K562 (cell line): ENCODE measurements around the gene ZKSCAN5. TPM values are rescaled to one million over a fixed set of nuclear protein-coding genes. Genes with fewer than 3 reads are reported as not detected.

ENCODE experiments used
- CEBPZ ChIP-seq: fragments of 150-350 bp; IDR thresholded peaks from 2 replicates; pipeline ENCODE4 v1.6.1; 2014; ENCODE audit warnings: low read depth, mild to moderate bottlenecking, low read length, borderline replicate concordance
- CHD4 ChIP-seq: fragments of 200-600 bp; sonication (generic); IDR thresholded peaks from 3 replicates; pipeline ENCODE4 v1.6.1; 2012; ENCODE audit warnings: low read depth, mild to moderate bottlenecking, mixed read lengths, low read length, inconsistent platforms; ENCODE audit not compliant: insufficient read depth, insufficient replicate concordance, poor library complexity, severe bottlenecking
- EHMT2 ChIP-seq: fragments of 450-650 bp; IDR thresholded peaks from 2 replicates; pipeline ENCODE4 v1.6.1; 2018; ENCODE audit warnings: antibody characterized with exemption
- HMGN3 ChIP-seq: IDR thresholded peaks from 2 replicates; pipeline ENCODE4 v1.6.1; 2011; ENCODE audit warnings: borderline replicate concordance, low read depth, mild to moderate bottlenecking, mixed read lengths, low read length; ENCODE audit not compliant: insufficient read length; ENCODE audit errors: extremely low read depth
- KHSRP ChIP-seq: fragments of 450-650 bp; IDR thresholded peaks from 2 replicates; pipeline ENCODE4 v1.6.1; 2017
- MCM5 ChIP-seq: fragments of 450-650 bp; IDR thresholded peaks from 2 replicates; pipeline ENCODE4 v1.6.1; 2016; ENCODE audit warnings: low read depth
- SETDB1 ChIP-seq: IDR thresholded peaks from one replicate; pipeline ENCODE4 v1.6.1; 2012; ENCODE audit warnings: low read length, control low read depth, inconsistent platforms
- ZNF511 ChIP-seq: sonication (generic); formaldehyde crosslinking; IDR thresholded peaks from 2 replicates; pipeline ENCODE4 v1.8.0; 2022; ENCODE audit warnings: mild to moderate bottlenecking, missing genetic modification reagents
- ZNF77 ChIP-seq: fragments of 250-450 bp; sonication (Bioruptor Pico); IDR thresholded peaks from 2 replicates; pipeline ENCODE4 v1.5.0; 2020
- polyA plus RNA-seq, 8 experiments: library from polyadenylated mRNA; depleted of rRNA in 4 of 8; stranded (reverse) in 5 of 8; unstranded in 3 of 8; fragments of >200 nt; fragmentation: Nextera tagmentation in 2 of 8; fragmentation: Illumina TruSeq in 1 of 8; extraction: Ambion mirVana in 2 of 8; extraction: Trizol in 1 of 8; gene quantifications; 2 replicates each; pipeline versions ENCODE4 v1.2.1 to v1.2.3, GENCODE V29; 2011 to 2014; ENCODE audit warnings: inconsistent platforms in 1 of 8, missing spikeins in 1 of 8
- total RNA-seq, 7 experiments: library from RNA; depleted of rRNA in 6 of 7; stranded (reverse); fragments of >200 nt in 6 of 7; fragmentation: Illumina TruSeq in 2 of 7; extraction: Trizol in 2 of 7; gene quantifications; 2 replicates each; pipeline versions ENCODE4 v1.2.1 to v1.2.3, GENCODE V29; 2011 to 2021; ENCODE audit warnings: low replicate concordance in 1 of 7
- TF ChIP-seq, protein P1 (sequence below), 2 experiments: fragments of 450-650 bp in 1 of 2; sonication (generic) in 1 of 2; formaldehyde crosslinking in 1 of 2; IDR thresholded peaks; 2 replicates each; pipeline versions ENCODE4 v1.7.1 to v1.9.0; 2016 to 2022; ENCODE audit warnings: inconsistent platforms in 1 of 2, mild to moderate bottlenecking in 1 of 2, missing genetic modification reagents in 1 of 2
- TF ChIP-seq, protein P2 (sequence below): fragments of 250-450 bp; sonication (Bioruptor Pico); IDR thresholded peaks from 2 replicates; pipeline ENCODE4 v1.8.0; 2021; ENCODE audit warnings: moderate library complexity, mild to moderate bottlenecking, inconsistent platforms

ZKSCAN5 gene
- total and polyA plus RNA-seq, 9 of the 15 experiments (the other 6 are each of a cell fraction or from before 2014, with no cell fraction given): 4.2 to 19.0 (median 15.0) TPM

GRCh38 chr7:99551767-99552463 lies 47.5 kb downstream of the ZKSCAN5 start, which contains the start of gene FAM200A (continued):
- TF ChIP-seq KHSRP (peak; percentile 79), CHD4 (no peak), SETDB1 (no peak), EHMT2 (no peak), CEBPZ (no peak), ZNF77 (CRISPR knock-in tag) (no peak), ZNF511 (CRISPR knock-in tag) (peak; percentile 86), HMGN3 (peak; percentile 43), MCM5 (no peak)
- TF ChIP-seq, protein P1, sequence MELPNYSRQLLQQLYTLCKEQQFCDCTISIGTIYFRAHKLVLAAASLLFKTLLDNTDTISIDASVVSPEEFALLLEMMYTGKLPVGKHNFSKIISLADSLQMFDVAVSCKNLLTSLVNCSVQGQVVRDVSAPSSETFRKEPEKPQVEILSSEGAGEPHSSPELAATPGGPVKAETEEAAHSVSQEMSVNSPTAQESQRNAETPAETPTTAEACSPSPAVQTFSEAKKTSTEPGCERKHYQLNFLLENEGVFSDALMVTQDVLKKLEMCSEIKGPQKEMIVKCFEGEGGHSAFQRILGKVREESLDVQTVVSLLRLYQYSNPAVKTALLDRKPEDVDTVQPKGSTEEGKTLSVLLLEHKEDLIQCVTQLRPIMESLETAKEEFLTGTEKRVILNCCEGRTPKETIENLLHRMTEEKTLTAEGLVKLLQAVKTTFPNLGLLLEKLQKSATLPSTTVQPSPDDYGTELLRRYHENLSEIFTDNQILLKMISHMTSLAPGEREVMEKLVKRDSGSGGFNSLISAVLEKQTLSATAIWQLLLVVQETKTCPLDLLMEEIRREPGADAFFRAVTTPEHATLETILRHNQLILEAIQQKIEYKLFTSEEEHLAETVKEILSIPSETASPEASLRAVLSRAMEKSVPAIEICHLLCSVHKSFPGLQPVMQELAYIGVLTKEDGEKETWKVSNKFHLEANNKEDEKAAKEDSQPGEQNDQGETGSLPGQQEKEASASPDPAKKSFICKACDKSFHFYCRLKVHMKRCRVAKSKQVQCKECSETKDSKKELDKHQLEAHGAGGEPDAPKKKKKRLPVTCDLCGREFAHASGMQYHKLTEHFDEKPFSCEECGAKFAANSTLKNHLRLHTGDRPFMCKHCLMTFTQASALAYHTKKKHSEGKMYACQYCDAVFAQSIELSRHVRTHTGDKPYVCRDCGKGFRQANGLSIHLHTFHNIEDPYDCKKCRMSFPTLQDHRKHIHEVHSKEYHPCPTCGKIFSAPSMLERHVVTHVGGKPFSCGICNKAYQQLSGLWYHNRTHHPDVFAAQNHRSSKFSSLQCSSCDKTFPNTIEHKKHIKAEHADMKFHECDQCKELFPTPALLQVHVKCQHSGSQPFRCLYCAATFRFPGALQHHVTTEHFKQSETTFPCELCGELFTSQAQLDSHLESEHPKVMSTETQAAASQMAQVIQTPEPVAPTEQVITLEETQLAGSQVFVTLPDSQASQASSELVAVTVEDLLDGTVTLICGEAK (IDR thresholded peaks at IDR 0.05): peak; percentile 98
- TF ChIP-seq, protein P1 (CRISPR knock-in tag; IDR thresholded peaks at IDR 0.05): no peak
- TF ChIP-seq, protein P2, sequence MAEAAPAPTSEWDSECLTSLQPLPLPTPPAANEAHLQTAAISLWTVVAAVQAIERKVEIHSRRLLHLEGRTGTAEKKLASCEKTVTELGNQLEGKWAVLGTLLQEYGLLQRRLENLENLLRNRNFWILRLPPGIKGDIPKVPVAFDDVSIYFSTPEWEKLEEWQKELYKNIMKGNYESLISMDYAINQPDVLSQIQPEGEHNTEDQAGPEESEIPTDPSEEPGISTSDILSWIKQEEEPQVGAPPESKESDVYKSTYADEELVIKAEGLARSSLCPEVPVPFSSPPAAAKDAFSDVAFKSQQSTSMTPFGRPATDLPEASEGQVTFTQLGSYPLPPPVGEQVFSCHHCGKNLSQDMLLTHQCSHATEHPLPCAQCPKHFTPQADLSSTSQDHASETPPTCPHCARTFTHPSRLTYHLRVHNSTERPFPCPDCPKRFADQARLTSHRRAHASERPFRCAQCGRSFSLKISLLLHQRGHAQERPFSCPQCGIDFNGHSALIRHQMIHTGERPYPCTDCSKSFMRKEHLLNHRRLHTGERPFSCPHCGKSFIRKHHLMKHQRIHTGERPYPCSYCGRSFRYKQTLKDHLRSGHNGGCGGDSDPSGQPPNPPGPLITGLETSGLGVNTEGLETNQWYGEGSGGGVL (CRISPR knock-in tag): no peak
